ENCODE data around the gene DCHS2.

Gene DCHS2

GRCh38 chr4:154304679-154305078, 186.9 kb downstream of the DCHS2 start:
- no peak overlapping the region for H3K4me3 Mint-ChIP-seq
- no peaks in the 10 kb centered on the region for H3K4me1 Mint-ChIP-seq
- H3K36me3 Mint-ChIP-seq (ENCODE audit: low read depth) = peaks cover 9% of the 10 kb centered on the region
- H3K9me3 Mint-ChIP-seq = peaks cover 8% of the 10 kb centered on the region
- H3K27me3 Mint-ChIP-seq (ENCODE audit: low read depth) = peaks cover 4% of the 10 kb centered on the region
- TF ChIP-seq, protein P1, sequence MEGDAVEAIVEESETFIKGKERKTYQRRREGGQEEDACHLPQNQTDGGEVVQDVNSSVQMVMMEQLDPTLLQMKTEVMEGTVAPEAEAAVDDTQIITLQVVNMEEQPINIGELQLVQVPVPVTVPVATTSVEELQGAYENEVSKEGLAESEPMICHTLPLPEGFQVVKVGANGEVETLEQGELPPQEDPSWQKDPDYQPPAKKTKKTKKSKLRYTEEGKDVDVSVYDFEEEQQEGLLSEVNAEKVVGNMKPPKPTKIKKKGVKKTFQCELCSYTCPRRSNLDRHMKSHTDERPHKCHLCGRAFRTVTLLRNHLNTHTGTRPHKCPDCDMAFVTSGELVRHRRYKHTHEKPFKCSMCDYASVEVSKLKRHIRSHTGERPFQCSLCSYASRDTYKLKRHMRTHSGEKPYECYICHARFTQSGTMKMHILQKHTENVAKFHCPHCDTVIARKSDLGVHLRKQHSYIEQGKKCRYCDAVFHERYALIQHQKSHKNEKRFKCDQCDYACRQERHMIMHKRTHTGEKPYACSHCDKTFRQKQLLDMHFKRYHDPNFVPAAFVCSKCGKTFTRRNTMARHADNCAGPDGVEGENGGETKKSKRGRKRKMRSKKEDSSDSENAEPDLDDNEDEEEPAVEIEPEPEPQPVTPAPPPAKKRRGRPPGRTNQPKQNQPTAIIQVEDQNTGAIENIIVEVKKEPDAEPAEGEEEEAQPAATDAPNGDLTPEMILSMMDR (IDR thresholded peaks at IDR 0.05; ENCODE audit: unreplicated experiment in 3 of 3) = no peak
- H3K27ac Mint-ChIP-seq = no peak overlapping the region

- Mint-ChIP-seq H3K27me3 (ENCODE audit: low read depth) (no peaks in the 10 kb centered on the region), H3K4me1 (no peaks in the 10 kb centered on the region), H3K4me3 (no peak overlapping the region), H3K36me3 (ENCODE audit: low read depth) (peaks cover 7% of the 10 kb centered on the region), H3K27ac (no peak overlapping the region), H3K9me3 (peaks cover 14% of the 10 kb centered on the region)
- TF ChIP-seq, protein P1 (IDR thresholded peaks at IDR 0.05; ENCODE audit: unreplicated experiment in 3 of 3) = no peak
Measured at GRCh38 chr4:154294652-154295350, 196.8 kb downstream of the DCHS2 start.

DNA sequence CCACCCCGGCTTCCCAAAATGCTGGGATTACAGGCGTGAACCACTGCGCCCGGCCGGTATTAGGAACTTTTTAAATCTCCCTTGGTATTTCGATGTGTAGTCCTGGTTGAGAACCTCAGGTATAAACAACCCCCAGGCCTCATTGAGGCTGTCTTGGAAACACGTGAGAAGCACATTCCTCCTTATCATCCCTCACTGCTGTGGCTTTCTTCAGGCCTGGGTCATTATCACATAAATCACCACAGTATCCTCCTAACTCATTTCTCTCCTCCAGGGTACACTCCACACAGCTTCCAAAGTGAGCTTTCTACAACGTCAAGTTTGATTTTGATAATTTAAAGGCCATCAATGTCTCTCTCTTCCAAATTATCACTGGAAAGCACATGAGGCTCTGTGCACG, 198.2 kb downstream of the DCHS2 start:
- Mint-ChIP-seq H3K4me3 (no peak overlapping the region), H3K36me3 (ENCODE audit: low read depth) (peaks cover 17% of the 10 kb centered on the region), H3K27ac (no peak overlapping the region), H3K4me1 (no peaks in the 10 kb centered on the region), H3K9me3 (peaks cover 25% of the 10 kb centered on the region), H3K27me3 (ENCODE audit: low read depth) (no peaks in the 10 kb centered on the region)
- TF ChIP-seq, protein P1 (IDR thresholded peaks at IDR 0.05; ENCODE audit: unreplicated experiment in 3 of 3) = no peak

GRCh38 chr4:154292589-154292988, 199.0 kb downstream of the DCHS2 start:
- H3K36me3 Mint-ChIP-seq (ENCODE audit: low read depth) = peaks cover 17% of the 10 kb centered on the region
- TF ChIP-seq, protein P1 (IDR thresholded peaks at IDR 0.05; ENCODE audit: unreplicated experiment in 3 of 3) = no peak
- peaks cover 28% of the 10 kb centered on the region for H3K9me3 Mint-ChIP-seq
- no peaks in the 10 kb centered on the region for H3K27me3 Mint-ChIP-seq (ENCODE audit: low read depth)
- H3K27ac Mint-ChIP-seq = no peak overlapping the region
- no peak overlapping the region for H3K4me3 Mint-ChIP-seq
- no peaks in the 10 kb centered on the region for H3K4me1 Mint-ChIP-seq

DNA sequence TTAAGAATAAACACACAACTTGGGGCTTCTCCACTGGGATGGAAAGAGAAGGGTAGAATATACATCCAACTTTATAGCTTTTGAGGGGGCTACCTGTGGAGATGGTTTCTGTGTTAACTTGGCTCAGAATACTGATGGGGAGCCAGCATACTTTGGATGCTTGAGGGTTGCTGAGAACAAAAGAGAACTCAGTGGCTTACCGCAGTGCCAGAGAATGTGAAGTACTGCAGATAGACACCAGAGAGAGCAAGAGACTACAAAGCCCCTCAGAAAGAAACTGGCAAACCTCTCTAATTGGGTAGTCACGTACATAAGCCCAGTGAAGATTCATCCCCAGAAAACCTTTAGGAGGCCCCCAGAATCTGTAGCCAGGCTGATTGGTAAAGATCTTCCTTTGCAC, 214.4 kb downstream of the DCHS2 start:
- H3K4me3 Mint-ChIP-seq = no peak overlapping the region
- H3K9me3 Mint-ChIP-seq = peaks cover 7% of the 10 kb centered on the region
- H3K36me3 Mint-ChIP-seq (ENCODE audit: low read depth) = no peaks in the 10 kb centered on the region
- H3K27me3 Mint-ChIP-seq (ENCODE audit: low read depth) = no peaks in the 10 kb centered on the region
- peaks cover 8% of the 10 kb centered on the region for H3K4me1 Mint-ChIP-seq
- TF ChIP-seq, protein P1 (IDR thresholded peaks at IDR 0.05; ENCODE audit: unreplicated experiment in 3 of 3) = no peak
- no peak overlapping the region for H3K27ac Mint-ChIP-seq

DNA sequence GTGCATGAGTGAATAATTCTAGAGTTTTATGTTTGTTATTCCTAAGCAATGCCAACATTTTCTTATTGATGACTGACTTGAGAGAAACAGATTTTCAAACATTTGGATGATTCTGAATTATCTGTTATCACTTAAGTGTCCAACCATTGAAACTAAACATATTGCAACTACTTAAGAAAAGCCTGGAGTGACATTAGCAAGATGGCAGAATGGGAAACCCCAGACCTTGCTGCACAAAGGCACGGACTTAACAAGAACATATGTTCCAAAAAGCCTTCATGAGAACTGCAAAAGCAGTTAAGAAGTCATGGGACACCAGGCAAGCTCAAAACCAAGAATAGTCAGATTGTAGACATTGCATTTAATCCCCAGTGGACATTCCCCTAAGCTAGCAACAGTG, 215.1 kb downstream of the DCHS2 start:
- Mint-ChIP-seq H3K4me1 (peaks cover 8% of the 10 kb centered on the region), H3K9me3 (peaks cover 7% of the 10 kb centered on the region), H3K4me3 (no peak overlapping the region), H3K36me3 (ENCODE audit: low read depth) (no peaks in the 10 kb centered on the region), H3K27ac (no peak overlapping the region), H3K27me3 (ENCODE audit: low read depth) (no peaks in the 10 kb centered on the region)
- TF ChIP-seq, protein P1 (IDR thresholded peaks at IDR 0.05; ENCODE audit: unreplicated experiment in 3 of 3) = no peak

All from nephron (organoid).